Right lung (tissue), 5 donors: ENCODE data around the gene NCF2. TPM values are rescaled to one million over a fixed set of nuclear protein-coding genes. Genes with fewer than 3 reads are reported as not detected.

Source experiments
- DNase-seq, 2 donors: peaks; one replicate each; pipeline ENCODE4 v3.0.0-alpha.2; 2013
- polyA plus RNA-seq, 5 donors: library from polyadenylated mRNA; unstranded; fragments of 120-200 nt; gene quantifications; one replicate each; pipeline versions ENCODE4 v1.2.1 to v1.2.3, GENCODE V29; 2013; ENCODE audit warnings: inconsistent platforms in 1 of 5, low replicate concordance in 1 of 5; ENCODE audit not compliant: insufficient read length in 5 of 5, insufficient read depth in 1 of 5

The NCF2 gene
- polyA plus RNA-seq, 5 donors: 5.4 to 7.1 (median 6.7) TPM

- DNase-seq: no peak
Measured at GRCh38 chr1:183553331-183553730, 36.9 kb downstream of the NCF2 start.

GRCh38 chr1:183552891-183553290, 37.4 kb downstream of the NCF2 start:
- no peak for DNase-seq

- no peak for DNase-seq
Measured at GRCh38 chr1:183552441-183552840, 37.8 kb downstream of the NCF2 start.

- DNase-seq: no peak
Measured at GRCh38 chr1:183551924-183552323, 38.3 kb downstream of the NCF2 start.

GRCh38 chr1:183550915-183551314, 39.3 kb downstream of the NCF2 start:
- no peak for DNase-seq

GRCh38 chr1:183548116-183548515, 42.1 kb downstream of the NCF2 start:
- DNase-seq: no peak

- no peak for DNase-seq
Measured at GRCh38 chr1:183546427-183546826, 43.8 kb downstream of the NCF2 start.

GRCh38 chr1:183544598-183545297, 45.5 kb downstream of the NCF2 start:
- DNase-seq: peak in 1 of 2 donors; percentile 7

GRCh38 chr1:183543619-183544204, 46.5 kb downstream of the NCF2 start:
- peak; percentile 31 to 42 for DNase-seq

- no peak for DNase-seq
Measured at GRCh38 chr1:183537405-183537804, 52.9 kb downstream of the NCF2 start.

GRCh38 chr1:183533617-183534174, 56.6 kb downstream of the NCF2 start:
- DNase-seq: no peak

GRCh38 chr1:183528577-183528976, 61.7 kb downstream of the NCF2 start:
- DNase-seq: no peak

- DNase-seq: no peak
Measured at GRCh38 chr1:183522104-183522503, 68.2 kb downstream of the NCF2 start.

- DNase-seq: no peak
Measured at GRCh38 chr1:183520379-183520778, 69.9 kb downstream of the NCF2 start.

- DNase-seq: no peak
Measured at GRCh38 chr1:183517401-183517800, 72.9 kb downstream of the NCF2 start.

GRCh38 chr1:183516725-183517124, 73.5 kb downstream of the NCF2 start:
- DNase-seq: no peak

- no peak for DNase-seq
Measured at GRCh38 chr1:183515002-183515689, 75.1 kb downstream of the NCF2 start.

GRCh38 chr1:183514235-183514634, 76.0 kb downstream of the NCF2 start:
- DNase-seq: no peak

- peak; percentile 3 to 28 for DNase-seq
Measured at GRCh38 chr1:183512450-183512849, 77.8 kb downstream of the NCF2 start.

GRCh38 chr1:183508694-183509093, 81.6 kb downstream of the NCF2 start:
- no peak for DNase-seq

GRCh38 chr1:183506561-183506960, 83.7 kb downstream of the NCF2 start:
- no peak for DNase-seq
